ENCODE measurements around the gene MAN1A1. TPM values are rescaled to one million over a fixed set of nuclear protein-coding genes. Genes with fewer than 3 reads are reported as not detected.
"Not testable (repeated sequence)": the region's sequence is repeated elsewhere in the genome, so short reads cannot be mapped to it uniquely, and the experiment has no call there.

MAN1A1 gene
- total RNA-seq, 1 experiment from 2014 or later: 6.8 TPM

DNA sequence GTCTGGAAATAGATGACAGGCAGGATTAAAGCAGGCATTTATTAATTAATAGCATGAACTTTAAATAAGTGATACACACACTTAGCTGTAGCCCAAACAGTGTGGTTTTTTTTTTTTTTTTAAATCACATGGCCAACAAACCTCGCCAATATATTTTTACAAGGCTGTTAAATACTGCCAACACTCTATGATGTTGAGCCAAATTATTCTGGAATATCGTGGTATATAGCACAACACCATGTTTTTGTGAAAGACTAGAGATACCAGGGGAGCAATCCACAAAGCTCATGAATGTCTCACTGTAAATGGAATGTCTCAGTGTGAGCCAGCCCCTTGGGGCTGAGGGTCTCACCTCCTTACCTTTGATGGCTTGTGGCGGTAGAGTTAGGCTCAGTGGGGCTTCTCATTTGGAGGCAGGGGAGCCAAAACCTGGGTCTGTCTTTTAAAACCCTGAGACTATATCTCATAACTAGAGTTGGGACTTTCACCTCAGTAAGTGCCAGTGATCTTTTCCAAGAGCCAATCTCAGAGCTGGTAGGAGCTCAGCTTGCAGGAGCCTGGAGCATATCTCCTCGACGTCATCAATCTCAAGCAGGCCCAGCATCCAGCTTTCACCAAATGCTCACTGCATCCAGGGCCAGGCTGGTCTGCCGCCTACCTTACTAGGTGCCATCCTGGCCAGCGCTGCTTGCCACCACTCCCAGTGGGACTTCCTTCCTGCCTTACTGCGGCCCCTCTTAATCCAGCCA lies 192.6 kb downstream of the MAN1A1 start:
- ATAC-seq (no peak), DNase-seq (ENCODE audit: low spot score) (no peak)
- Mint-ChIP-seq H3K9me3 (no peaks in the 10 kb centered on the region), H3K4me3 (no peak overlapping the region), H3K27me3 (ENCODE audit: low read depth) (no peaks in the 10 kb centered on the region; the same call in 1 of the 2 replicates), H3K27ac (no peak overlapping the region), H3K36me3 (no peaks in the 10 kb centered on the region), H3K4me1 (no peaks in the 10 kb centered on the region)
- ChIA-PET POLR2A (no interaction called here), CTCF (interaction anchor here (2.5 kb wide), 1 partner anchor 8 kb away, joined by 10 read pairs; no protein-coding TSS in a partner anchor)
- TF ChIP-seq GTF2I (CRISPR knock-in tag; conservative IDR thresholded peaks at IDR 0.05) (no peak), NFATC4 (CRISPR knock-in tag; IDR thresholded peaks at IDR 0.05) (no peak), FOXK1 (CRISPR knock-in tag; IDR thresholded peaks at IDR 0.05) (no peak), KAT7 (CRISPR knock-in tag; IDR thresholded peaks at IDR 0.05; ENCODE audit: borderline replicate concordance) (no peak), PRRX2 (CRISPR knock-in tag; IDR thresholded peaks at IDR 0.05) (no peak), JAZF1 (CRISPR knock-in tag; IDR thresholded peaks at IDR 0.05) (no peak), PRDM15 (CRISPR knock-in tag; IDR thresholded peaks at IDR 0.05) (no peak)
- TF ChIP-seq, protein P1, sequence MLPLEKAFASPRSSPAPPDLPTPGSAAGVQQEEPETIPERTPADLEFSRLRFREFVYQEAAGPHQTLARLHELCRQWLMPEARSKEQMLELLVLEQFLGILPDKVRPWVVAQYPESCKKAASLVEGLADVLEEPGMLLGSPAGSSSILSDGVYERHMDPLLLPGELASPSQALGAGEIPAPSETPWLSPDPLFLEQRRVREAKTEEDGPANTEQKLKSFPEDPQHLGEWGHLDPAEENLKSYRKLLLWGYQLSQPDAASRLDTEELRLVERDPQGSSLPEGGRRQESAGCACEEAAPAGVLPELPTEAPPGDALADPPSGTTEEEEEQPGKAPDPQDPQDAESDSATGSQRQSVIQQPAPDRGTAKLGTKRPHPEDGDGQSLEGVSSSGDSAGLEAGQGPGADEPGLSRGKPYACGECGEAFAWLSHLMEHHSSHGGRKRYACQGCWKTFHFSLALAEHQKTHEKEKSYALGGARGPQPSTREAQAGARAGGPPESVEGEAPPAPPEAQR (CRISPR knock-in tag; IDR thresholded peaks at IDR 0.05): no peak
- TF ChIP-seq, protein P2, sequence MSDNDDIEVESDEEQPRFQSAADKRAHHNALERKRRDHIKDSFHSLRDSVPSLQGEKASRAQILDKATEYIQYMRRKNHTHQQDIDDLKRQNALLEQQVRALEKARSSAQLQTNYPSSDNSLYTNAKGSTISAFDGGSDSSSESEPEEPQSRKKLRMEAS (CRISPR knock-in tag; IDR thresholded peaks at IDR 0.05): no peak
- TF ChIP-seq, protein P3, sequence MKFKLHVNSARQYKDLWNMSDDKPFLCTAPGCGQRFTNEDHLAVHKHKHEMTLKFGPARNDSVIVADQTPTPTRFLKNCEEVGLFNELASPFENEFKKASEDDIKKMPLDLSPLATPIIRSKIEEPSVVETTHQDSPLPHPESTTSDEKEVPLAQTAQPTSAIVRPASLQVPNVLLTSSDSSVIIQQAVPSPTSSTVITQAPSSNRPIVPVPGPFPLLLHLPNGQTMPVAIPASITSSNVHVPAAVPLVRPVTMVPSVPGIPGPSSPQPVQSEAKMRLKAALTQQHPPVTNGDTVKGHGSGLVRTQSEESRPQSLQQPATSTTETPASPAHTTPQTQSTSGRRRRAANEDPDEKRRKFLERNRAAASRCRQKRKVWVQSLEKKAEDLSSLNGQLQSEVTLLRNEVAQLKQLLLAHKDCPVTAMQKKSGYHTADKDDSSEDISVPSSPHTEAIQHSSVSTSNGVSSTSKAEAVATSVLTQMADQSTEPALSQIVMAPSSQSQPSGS (CRISPR knock-in tag; IDR thresholded peaks at IDR 0.05; ENCODE audit: borderline replicate concordance, low read depth): no peak

GRCh38 chr6:119156082-119156481 lies 193.5 kb downstream of the MAN1A1 start:
- H3K4me1 Mint-ChIP-seq; ATAC-seq; CTCF ChIA-PET; H3K9me3 Mint-ChIP-seq; H3K36me3 Mint-ChIP-seq; POLR2A ChIA-PET; DNase-seq (ENCODE audit: low spot score); H3K27ac Mint-ChIP-seq; H3K4me3 Mint-ChIP-seq; H3K27me3 Mint-ChIP-seq (ENCODE audit: low read depth): not testable (repeated sequence)

GRCh38 chr6:119152187-119152586 lies 197.4 kb downstream of the MAN1A1 start:
- CTCF ChIA-PET: no interaction called here

More at GRCh38 chr6:119152187-119152586, 197.4 kb downstream of the MAN1A1 start:
- Mint-ChIP-seq H3K9me3 (no peaks in the 10 kb centered on the region), H3K36me3 (no peaks in the 10 kb centered on the region), H3K4me1 (peaks cover 4% of the 10 kb centered on the region), H3K27ac (no peak overlapping the region), H3K27me3 (ENCODE audit: low read depth) (no peaks in the 10 kb centered on the region), H3K4me3 (no peak overlapping the region)
- ATAC-seq (no peak), DNase-seq (ENCODE audit: low spot score) (no peak)
- TF ChIP-seq KAT7 (CRISPR knock-in tag; IDR thresholded peaks at IDR 0.05; ENCODE audit: borderline replicate concordance) (no peak), SMAD4 (CRISPR knock-in tag; IDR thresholded peaks at IDR 0.05) (no peak), GRHL2 (CRISPR knock-in tag; IDR thresholded peaks at IDR 0.05; ENCODE audit: insufficient replicate concordance, severe bottlenecking) (no peak), GTF2I (CRISPR knock-in tag; conservative IDR thresholded peaks at IDR 0.05) (no peak), RORB (CRISPR knock-in tag; IDR thresholded peaks at IDR 0.05) (no peak)
- TF ChIP-seq, protein P4, sequence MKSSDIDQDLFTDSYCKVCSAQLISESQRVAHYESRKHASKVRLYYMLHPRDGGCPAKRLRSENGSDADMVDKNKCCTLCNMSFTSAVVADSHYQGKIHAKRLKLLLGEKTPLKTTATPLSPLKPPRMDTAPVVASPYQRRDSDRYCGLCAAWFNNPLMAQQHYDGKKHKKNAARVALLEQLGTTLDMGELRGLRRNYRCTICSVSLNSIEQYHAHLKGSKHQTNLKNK (CRISPR knock-in tag; IDR thresholded peaks at IDR 0.05): no peak
- POLR2A ChIA-PET: interaction anchor here (0.6 kb wide), 1 partner anchor 47 kb away, joined by 3 read pairs; no protein-coding TSS in a partner anchor
